Choroid plexus epithelial cell (primary cell): ENCODE data around the gene EIF4E1B.

Source experiments
- DNase-seq: peaks from one replicate; pipeline ENCODE4 v3.0.0-alpha.2; 2010; ENCODE audit warnings: low read depth
- H3K4me3 ChIP-seq: 2 replicates; pipeline ENCODE4 v1.5.1; 2011; ENCODE audit warnings: low read depth, mild to moderate bottlenecking, control low read depth, low read length, moderate library complexity
- CTCF ChIP-seq: conservative IDR thresholded peaks from 2 replicates; pipeline ENCODE4 v1.5.1; 2011; ENCODE audit warnings: low read depth, mild to moderate bottlenecking, control low read depth, inconsistent platforms, low read length, moderate library complexity

The EIF4E1B gene

DNA sequence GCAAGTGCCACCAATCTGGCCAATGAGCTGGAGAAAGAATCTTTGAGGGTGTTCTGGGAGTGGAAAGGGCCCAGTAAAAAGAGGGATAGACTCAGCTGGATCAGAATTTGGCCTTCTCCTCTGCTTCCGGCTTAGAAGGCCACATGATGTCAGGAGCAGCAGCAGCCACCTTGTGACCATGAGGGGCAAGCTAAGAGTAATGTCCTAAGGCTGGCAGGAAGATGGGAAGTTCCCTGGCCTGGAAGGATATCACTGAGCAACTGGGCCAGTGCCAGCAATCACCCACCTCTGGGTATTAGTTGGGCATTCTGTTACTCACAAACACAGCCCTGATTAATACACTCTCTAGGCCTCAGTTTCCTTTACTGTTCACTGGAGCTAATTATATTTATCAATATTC, 61.0 kb downstream of the EIF4E1B start:
- H3K4me3 ChIP-seq: no peak overlapping the region
- TF ChIP-seq CTCF: no peak
- DNase-seq: no peak

DNA sequence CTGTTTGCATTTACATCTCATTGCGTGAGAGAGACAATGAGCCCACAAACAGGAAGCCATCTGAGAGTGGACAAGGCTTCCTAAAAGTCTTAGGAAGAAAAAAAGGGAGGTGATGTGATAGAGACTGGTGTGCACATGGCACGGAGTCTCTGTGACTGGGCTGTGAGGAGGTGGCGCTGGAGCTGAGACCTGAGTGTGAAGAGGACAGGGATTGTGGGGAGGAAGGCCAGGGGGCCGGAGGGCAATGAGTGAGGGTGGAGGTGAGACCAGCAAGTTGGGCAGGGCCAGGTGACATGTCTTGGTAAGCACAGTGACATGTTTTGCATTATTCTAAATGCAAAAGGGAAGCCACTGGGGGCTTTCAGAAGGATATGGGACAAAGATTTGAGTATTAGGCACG, 61.9 kb downstream of the EIF4E1B start:
- no peak for TF ChIP-seq CTCF
- H3K4me3 ChIP-seq: no peak overlapping the region
- DNase-seq: no peak

GRCh38 chr5:176692839-176693476, 62.5 kb downstream of the EIF4E1B start:
- TF ChIP-seq CTCF: no peak
- no peak for DNase-seq
- no peak overlapping the region for H3K4me3 ChIP-seq

- DNase-seq: no peak
- TF ChIP-seq CTCF: no peak
- H3K4me3 ChIP-seq: no peak overlapping the region
Measured at GRCh38 chr5:176693477-176693851, 63.0 kb downstream of the EIF4E1B start.

GRCh38 chr5:176694146-176694545, 63.7 kb downstream of the EIF4E1B start:
- TF ChIP-seq CTCF: no peak
- no peak overlapping the region for H3K4me3 ChIP-seq
- DNase-seq: no peak

GRCh38 chr5:176694631-176695030, 64.2 kb downstream of the EIF4E1B start:
- no peak for DNase-seq

More at GRCh38 chr5:176694631-176695030, 64.2 kb downstream of the EIF4E1B start:
- no peak for TF ChIP-seq CTCF
- H3K4me3 ChIP-seq: no peak overlapping the region
